Astrocyte (in vitro differentiated cells and primary cell): ENCODE measurements around the gene IKZF5. TPM values are rescaled to one million over a fixed set of nuclear protein-coding genes. Genes with fewer than 3 reads are reported as not detected.

Experiments used
- DNase-seq: peaks from one replicate; pipeline ENCODE4 v3.0.0-alpha.2; 2010; ENCODE audit warnings: low read depth
- FAIRE-seq: peaks from 2 replicates; lab custom pipeline; 2011; peaks lifted over from hg19 to GRCh38; lab: Jason Lieb, UNC
- H2AFZ ChIP-seq: 2 replicates; pipeline ENCODE4 v1.6.0; 2012; ENCODE audit warnings: low read depth, low read length, inconsistent platforms
- H3K27ac ChIP-seq: 2 replicates; pipeline ENCODE4 v1.5.1; 2011; ENCODE audit warnings: low read depth, low read length, inconsistent platforms
- H3K27me3 ChIP-seq: 2 replicates; pipeline ENCODE4 v1.6.0; 2011; ENCODE audit warnings: low read length, inconsistent platforms; ENCODE audit not compliant: insufficient read depth
- H3K36me3 ChIP-seq: 2 replicates; pipeline ENCODE4 v1.5.1; 2011; ENCODE audit warnings: low read length, inconsistent platforms; ENCODE audit not compliant: insufficient read depth
- H3K4me1 ChIP-seq: 2 replicates; pipeline ENCODE4 v1.5.1; 2011; ENCODE audit warnings: low read length, inconsistent platforms; ENCODE audit not compliant: insufficient read depth
- H3K4me2 ChIP-seq: 2 replicates; pipeline ENCODE4 v1.6.0; 2012; ENCODE audit warnings: low read length, inconsistent platforms
- H3K4me3 ChIP-seq: 2 replicates; pipeline ENCODE4 v1.5.1; 2011; ENCODE audit warnings: low read depth, mild to moderate bottlenecking, low read length, inconsistent platforms; ENCODE audit not compliant: insufficient read depth
- H3K79me2 ChIP-seq: 2 replicates; pipeline ENCODE4 v1.6.0; 2012; ENCODE audit warnings: mild to moderate bottlenecking, low read length, inconsistent platforms; ENCODE audit not compliant: insufficient read depth
- H3K9ac ChIP-seq: 2 replicates; pipeline ENCODE4 v1.6.0; 2012; ENCODE audit warnings: mild to moderate bottlenecking, low read length, inconsistent platforms
- H3K9me3 ChIP-seq: 2 replicates; pipeline ENCODE4 v1.5.1; 2012; ENCODE audit warnings: low read depth, mild to moderate bottlenecking, low read length, inconsistent platforms; ENCODE audit not compliant: insufficient read depth
- H4K20me1 ChIP-seq: 2 replicates; pipeline ENCODE4 v1.6.0; 2012; ENCODE audit warnings: low read length, inconsistent platforms; ENCODE audit not compliant: insufficient read depth
- H3K27ac Mint-ChIP-seq: one replicate; pipeline ENCODE4 v1.8.0; 2021; ENCODE audit warnings: mild to moderate bottlenecking, mixed read lengths; ENCODE audit not compliant: unreplicated experiment
- H3K27me3 Mint-ChIP-seq: one replicate; pipeline ENCODE4 v1.8.0; 2021; ENCODE audit warnings: low read depth, mixed read lengths; ENCODE audit not compliant: unreplicated experiment
- H3K36me3 Mint-ChIP-seq: one replicate; pipeline ENCODE4 v1.8.0; 2021; ENCODE audit warnings: low read depth, mixed read lengths; ENCODE audit not compliant: unreplicated experiment
- H3K4me1 Mint-ChIP-seq: one replicate; pipeline ENCODE4 v1.8.0; 2021; ENCODE audit warnings: low read depth, mixed read lengths; ENCODE audit not compliant: unreplicated experiment
- H3K4me3 Mint-ChIP-seq: one replicate; pipeline ENCODE4 v1.8.0; 2021; ENCODE audit warnings: mild to moderate bottlenecking, moderate library complexity, mixed read lengths; ENCODE audit not compliant: unreplicated experiment
- H3K9me3 Mint-ChIP-seq: one replicate; pipeline ENCODE4 v1.8.0; 2021; ENCODE audit warnings: mild to moderate bottlenecking, mixed read lengths; ENCODE audit not compliant: unreplicated experiment
- CTCF ChIP-seq: IDR thresholded peaks from 2 replicates; pipeline ENCODE4 v1.5.1; 2011; ENCODE audit warnings: low read depth, mild to moderate bottlenecking, inconsistent platforms, low read length, moderate library complexity; ENCODE audit not compliant: insufficient read depth
- EZH2 ChIP-seq: IDR thresholded peaks from 2 replicates; pipeline ENCODE4 v1.6.1; 2012; ENCODE audit warnings: mild to moderate bottlenecking, low read length, inconsistent platforms; ENCODE audit not compliant: insufficient read depth
- total RNA-seq: library from RNA; stranded (reverse); gene quantifications from 2 replicates; pipeline ENCODE4 v1.2.1, GENCODE V29; 2021

Gene IKZF5
- total RNA-seq, 1 donor from 2014 or later: 10.8 TPM

GRCh38 chr10:122998360-122998917, 10.2 kb downstream of the IKZF5 start:
- no peak overlapping the region for H3K4me2 ChIP-seq
- no peaks in the 10 kb centered on the region for H3K27me3 Mint-ChIP-seq
- DNase-seq (no peak), FAIRE-seq (no peak)
- TF ChIP-seq EZH2 (no peak), CTCF (no peak)
- no peak overlapping the region for H3K27ac ChIP-seq
- peaks cover 34% of the 10 kb centered on the region for H4K20me1 ChIP-seq
- no peaks in the 10 kb centered on the region for H3K4me1 Mint-ChIP-seq
- peaks cover 43% of the 10 kb centered on the region for H3K79me2 ChIP-seq
- no peaks in the 10 kb centered on the region for H3K9me3 ChIP-seq
- no peak overlapping the region for H3K4me3 Mint-ChIP-seq
- H3K4me1 ChIP-seq: no peaks in the 10 kb centered on the region
- H2AFZ ChIP-seq: no peak overlapping the region
- H3K9me3 Mint-ChIP-seq: no peaks in the 10 kb centered on the region
- peaks cover 8% of the 10 kb centered on the region for H3K36me3 Mint-ChIP-seq
- no peak overlapping the region for H3K4me3 ChIP-seq
- H3K36me3 ChIP-seq: peaks cover 3% of the 10 kb centered on the region
- H3K9ac ChIP-seq: no peak overlapping the region
- H3K27me3 ChIP-seq: no peaks in the 10 kb centered on the region
- H3K27ac Mint-ChIP-seq: no peak overlapping the region

DNA sequence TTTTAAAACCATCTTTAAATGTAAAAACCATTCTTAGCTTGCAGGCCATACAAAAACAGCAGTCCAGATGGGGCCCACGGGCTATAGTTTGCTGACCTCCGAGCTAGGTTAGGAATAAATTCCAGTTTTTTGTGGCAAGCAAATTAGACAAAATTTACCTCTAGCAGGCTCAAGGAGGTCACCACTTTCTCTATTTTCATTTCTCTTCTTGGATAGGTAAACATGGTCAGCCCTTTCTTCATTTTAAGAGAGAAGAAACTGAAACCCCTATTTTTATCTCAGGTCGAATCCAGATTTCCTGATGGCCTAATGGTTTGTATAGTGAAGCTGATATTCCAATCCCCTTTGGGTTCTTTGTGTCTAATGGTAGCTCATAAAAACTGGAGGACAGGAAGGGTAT, 10.7 kb downstream of the IKZF5 start:
- TF ChIP-seq EZH2: no peak
- no peak for TF ChIP-seq CTCF
- Mint-ChIP-seq H3K9me3 (no peaks in the 10 kb centered on the region), H3K27me3 (no peaks in the 10 kb centered on the region), H3K36me3 (peaks cover 8% of the 10 kb centered on the region), H3K4me3 (no peak overlapping the region), H3K4me1 (no peaks in the 10 kb centered on the region), H3K27ac (no peak overlapping the region)
- H3K4me2 ChIP-seq: no peak overlapping the region
- H3K79me2 ChIP-seq: peaks cover 39% of the 10 kb centered on the region
- DNase-seq (no peak), FAIRE-seq (no peak)
- no peaks in the 10 kb centered on the region for H3K4me1 ChIP-seq
- H4K20me1 ChIP-seq: peaks cover 32% of the 10 kb centered on the region
- no peak overlapping the region for H2AFZ ChIP-seq
- H3K27me3 ChIP-seq: no peaks in the 10 kb centered on the region
- no peak overlapping the region for H3K4me3 ChIP-seq
- H3K9ac ChIP-seq: no peak overlapping the region
- no peaks in the 10 kb centered on the region for H3K9me3 ChIP-seq
- H3K27ac ChIP-seq: no peak overlapping the region
- H3K36me3 ChIP-seq: peaks cover 3% of the 10 kb centered on the region

GRCh38 chr10:122995936-122996335, 12.7 kb downstream of the IKZF5 start:
- Mint-ChIP-seq H3K27ac (no peak overlapping the region), H3K9me3 (no peaks in the 10 kb centered on the region), H3K4me3 (no peak overlapping the region), H3K27me3 (no peaks in the 10 kb centered on the region), H3K4me1 (no peaks in the 10 kb centered on the region), H3K36me3 (peaks cover 8% of the 10 kb centered on the region)
- Histone ChIP-seq H3K9me3 (no peaks in the 10 kb centered on the region), H3K4me3 (no peak overlapping the region), H3K27ac (no peak overlapping the region), H3K36me3 (peaks cover 6% of the 10 kb centered on the region), H3K4me1 (no peaks in the 10 kb centered on the region), H2AFZ (no peak overlapping the region), H3K27me3 (no peaks in the 10 kb centered on the region), H4K20me1 (peaks cover 26% of the 10 kb centered on the region), H3K4me2 (no peak overlapping the region), H3K9ac (no peak overlapping the region), H3K79me2 (peaks cover 28% of the 10 kb centered on the region)
- no peak for DNase-seq
- TF ChIP-seq EZH2: no peak
- TF ChIP-seq CTCF: no peak
- no peak for FAIRE-seq
